K562 (cell line): ENCODE measurements around the gene KIF14. TPM values are rescaled to one million over a fixed set of nuclear protein-coding genes. Genes with fewer than 3 reads are reported as not detected.
"Not testable (repeated sequence)": the region's sequence is repeated elsewhere in the genome, so short reads cannot be mapped to it uniquely, and the experiment has no call there.

ENCODE experiments used
- ATAC-seq: fragments of 200-7000 bp; cut with Tn5 transposase; 3 replicates; pipeline ENCODE4 v1.9.1; 2020; ENCODE audit warnings: moderate library complexity
- BruUV-seq: library from RNA; stranded (reverse); fragments of 400-500 nt; replicated peaks from 2 replicates; lab custom pipeline; 2021; lab: Mats Ljungman, UMichigan
- CTCF ChIA-PET: fragments of 300-600 bp; formaldehyde crosslinking; extraction: SDS; loops from one replicate; lab custom pipeline; 2021; ENCODE audit warnings: low intra/inter-chr PET ratio; lab: Yijun Ruan, JAX
- POLR2A ChIA-PET: fragments of 300-600, 350-650 bp; sonication (Branson Sonifier 250); formaldehyde crosslinking; extraction: SDS; loops from one replicate; lab custom pipeline; 2021; ENCODE audit warnings: antibody characterized with exemption, inconsistent platforms; lab: Yijun Ruan, JAX
- DNase-seq, 4 experiments: peaks; one replicate each; pipeline versions ENCODE4 v3.0.0 to v3.0.0-alpha.2; 2011 to 2018; ENCODE audit warnings: low spot score in 3 of 4, mixed read lengths in 3 of 4; ENCODE audit errors: extremely low read depth in 1 of 4
- FAIRE-seq: peaks from 2 replicates; lab custom pipeline; 2011; peaks lifted over from hg19 to GRCh38; lab: Jason Lieb, UNC
- H2AFZ ChIP-seq: 2 replicates; pipeline ENCODE4 v1.6.0; 2011; ENCODE audit warnings: low read depth, low read length, control low read depth, inconsistent platforms
- H3K27ac ChIP-seq: fragments of 200-600 bp; 3 replicates; pipeline ENCODE4 v1.8.0; 2011; ENCODE audit warnings: low read depth, mild to moderate bottlenecking, control low read depth, inconsistent platforms, low read length, moderate library complexity, mixed read lengths; ENCODE audit errors: extremely low read depth
- H3K27me3 ChIP-seq, 2 experiments: fragments of 300-600 bp in 1 of 2; 2 replicates in 1 of 2; 3 replicates in 1 of 2; pipeline versions ENCODE4 v1.6.0 to v1.8.0; 2011; ENCODE audit warnings: inconsistent platforms in 2 of 2, low read length in 2 of 2, mild to moderate bottlenecking in 1 of 2, mixed read lengths in 1 of 2, moderate library complexity in 1 of 2; ENCODE audit not compliant: control insufficient read depth in 2 of 2, insufficient read depth in 2 of 2
- H3K36me3 ChIP-seq: fragments of 300-600 bp; 3 replicates; pipeline ENCODE4 v1.8.0; 2011; ENCODE audit warnings: mild to moderate bottlenecking, low read length, inconsistent platforms; ENCODE audit not compliant: control insufficient read depth, insufficient read depth
- H3K4me1 ChIP-seq, 2 experiments: fragments of 200-600 bp in 1 of 2; replicated peaks in 1 of 2; 2 replicates in 1 of 2; 3 replicates in 1 of 2; pipeline versions ENCODE4 v1.5.1 to v1.8.0; 2011; ENCODE audit warnings: inconsistent platforms in 2 of 2, low read length in 2 of 2, mild to moderate bottlenecking in 1 of 2, mixed read lengths in 1 of 2, moderate library complexity in 1 of 2; ENCODE audit not compliant: control insufficient read depth in 2 of 2, insufficient read depth in 2 of 2
- H3K4me2 ChIP-seq: 2 replicates; pipeline ENCODE4 v1.6.1; 2011; ENCODE audit warnings: low read length, control low read depth, inconsistent platforms, mixed read lengths; ENCODE audit not compliant: insufficient read depth
- H3K4me3 ChIP-seq: fragments of 200-600 bp; sonication (generic), shearing (Covaris generic); 2 replicates; pipeline ENCODE4 v1.5.1; 2016; ENCODE audit warnings: control low read depth, inconsistent platforms
- H3K79me2 ChIP-seq: fragments of 200-600 bp; 3 replicates; pipeline ENCODE4 v1.8.0; 2011; ENCODE audit warnings: low read length, inconsistent platforms; ENCODE audit not compliant: control insufficient read depth, insufficient read depth
- H3K9ac ChIP-seq, 2 experiments: 2 replicates each; pipeline versions ENCODE4 v1.6.0 to v1.6.1; 2011; ENCODE audit warnings: low read depth in 2 of 2, low read length in 2 of 2, control low read depth in 1 of 2, inconsistent platforms in 1 of 2, mild to moderate bottlenecking in 1 of 2, mixed read lengths in 1 of 2; ENCODE audit not compliant: insufficient read depth in 1 of 2
- H3K9me1 ChIP-seq: one replicate; pipeline ENCODE4 v1.6.0; 2011; ENCODE audit warnings: inconsistent platforms, mild to moderate bottlenecking, low read length, moderate library complexity; ENCODE audit not compliant: control insufficient read depth, insufficient read depth
- H3K9me3 ChIP-seq: replicated peaks from 2 replicates; pipeline ENCODE4 v1.5.1; 2011; ENCODE audit warnings: low read depth, low read length, inconsistent platforms; ENCODE audit not compliant: control insufficient read depth, insufficient read depth
- H4K20me1 ChIP-seq: replicated peaks from 2 replicates; pipeline ENCODE4 v1.6.1; 2011; ENCODE audit warnings: low read length, inconsistent platforms, mixed read lengths; ENCODE audit not compliant: control insufficient read depth, insufficient read depth
- CGGBP1 ChIP-seq: fragments of 250-450 bp; sonication (Bioruptor Pico); IDR thresholded peaks from 2 replicates; pipeline ENCODE4 v1.9.0; 2021; ENCODE audit warnings: mild to moderate bottlenecking
- RBM25 ChIP-seq: fragments of 200-400 bp; formaldehyde crosslinking; IDR thresholded peaks from 2 replicates; pipeline ENCODE4 v1.6.1; 2018; ENCODE audit warnings: low read length, low read depth, moderate library complexity; ENCODE audit not compliant: severe bottlenecking
- WGBS: fragments of 100-300 bp; shearing (Covaris generic); methylation state at CpG from one replicate; pipeline ENCODE4 v1.1.6; 2016; ENCODE audit warnings: low coverage, mixed read lengths; ENCODE audit not compliant: insufficient coverage; ENCODE audit errors: missing lambda C conversion rate; 5-methylcytosine and 5-hydroxymethylcytosine counted together
- in situ Hi-C: fragments of 300-500 bp; cut with MboI; formaldehyde crosslinking; loops from 4 replicates; pipeline ENCODE4 v1.15.0; 2018; ENCODE audit warnings: inconsistent platforms, mixed read lengths
- intact Hi-C: fragments of 100-400 bp; cut with micrococcal nuclease; formaldehyde crosslinking; loops from 2 replicates; pipeline ENCODE4 v1.14.2; 2022
- polyA plus RNA-seq, 8 experiments: library from polyadenylated mRNA; depleted of rRNA in 4 of 8; stranded (reverse) in 5 of 8; unstranded in 3 of 8; fragments of >200 nt; fragmentation: Nextera tagmentation in 2 of 8; fragmentation: Illumina TruSeq in 1 of 8; extraction: Ambion mirVana in 2 of 8; extraction: Trizol in 1 of 8; gene quantifications; 2 replicates each; pipeline versions ENCODE4 v1.2.1 to v1.2.3, GENCODE V29; 2011 to 2014; ENCODE audit warnings: inconsistent platforms in 1 of 8, missing spikeins in 1 of 8
- total RNA-seq, 7 experiments: library from RNA; depleted of rRNA in 6 of 7; stranded (reverse); fragments of >200 nt in 6 of 7; fragmentation: Illumina TruSeq in 2 of 7; extraction: Trizol in 2 of 7; gene quantifications; 2 replicates each; pipeline versions ENCODE4 v1.2.1 to v1.2.3, GENCODE V29; 2011 to 2021; ENCODE audit warnings: low replicate concordance in 1 of 7

KIF14 gene
- total and polyA plus RNA-seq, 9 of the 15 experiments (the other 6 are each of a cell fraction or from before 2014, with no cell fraction given) = 11.5 to 47.4 (median 29.0) TPM

- H4K20me1 ChIP-seq, FAIRE-seq, DNase-seq, H3K27me3 ChIP-seq, H3K4me3 ChIP-seq, H3K4me2 ChIP-seq, H3K79me2 ChIP-seq, BruUV-seq, H3K36me3 ChIP-seq, intact Hi-C loops, H2AFZ ChIP-seq, H3K9me3 ChIP-seq, H3K27ac ChIP-seq, CTCF ChIA-PET, H3K9ac ChIP-seq, H3K9me1 ChIP-seq, in situ Hi-C loops, H3K4me1 ChIP-seq, ATAC-seq: not testable (repeated sequence)
- POLR2A ChIA-PET = interaction anchor here (1.0 kb wide), 1 partner anchor 10 kb away, joined by 4 read pairs; the partner anchor contains the start of gene KIF14
- 91% methylated on average over 8 of the region's 8 CpGs for WGBS
Measured at GRCh38 chr1:200630515-200630899, 10.0 kb upstream of the KIF14 start.

GRCh38 chr1:200629876-200630514 is 9.4 kb upstream of the KIF14 start:
- Histone ChIP-seq H3K27me3 (no peaks in the 10 kb centered on the region), H3K27ac (no peak overlapping the region), H3K9me1 (no peaks in the 10 kb centered on the region), H3K4me2 (no peak overlapping the region), H3K4me1 (peaks cover 0 to 10% of the 10 kb centered on the region in 2 experiments; a peak in 2 of 5 replicates), H3K9ac (peak overlapping the region in 1 of 2 experiments; percentile 23; a peak in 1 of 4 replicates), H3K9me3 (no peaks in the 10 kb centered on the region), H3K79me2 (no peaks in the 10 kb centered on the region), H3K4me3 (no peak overlapping the region), H3K36me3 (no peaks in the 10 kb centered on the region), H4K20me1 (no peaks in the 10 kb centered on the region), H2AFZ (peak overlapping the region; percentile 46; the same call in 1 of the 2 replicates)
- no peak for FAIRE-seq
- no peak for DNase-seq
- ChIA-PET CTCF (no interaction called here), POLR2A (interaction anchor here (1.0 to 1.3 kb wide), 4 partner anchors 9 to 40 kb away, joined by 3 to 6 read pairs (median 4); partner anchors contain the start of genes DDX59 and KIF14)
- WGBS = 65% methylated on average over 9 of the region's 9 CpGs
- no TSS peak for BruUV-seq
- ATAC-seq = no peak
- intact Hi-C loops (loop anchor here (5.0 kb wide), 1 partner anchor 107 kb away; the partner anchor contains the start of gene CAMSAP2), in situ Hi-C loops (no loop called here)
- TF ChIP-seq RBM25 (no peak), CGGBP1 (CRISPR knock-in tag) (no peak)
